ENCODE measurements around the gene KRTAP5-3. TPM values are rescaled to one million over a fixed set of nuclear protein-coding genes. Genes with fewer than 3 reads are reported as not detected.
A peak's percentile ranks its signal among the peaks of the same experiment; 100 is the strongest.

Gene KRTAP5-3
- total and polyA plus RNA-seq, 2 of the 13 experiments (the other 11 are each of a cell fraction or from before 2014, with no cell fraction given) = not detected

- TF ChIP-seq ZNF790 (CRISPR knock-in tag; IDR thresholded peaks at IDR 0.05; ENCODE audit: borderline replicate concordance) (no peak), ZFAT (CRISPR knock-in tag; conservative IDR thresholded peaks at IDR 0.05) (no peak), SSRP1 (CRISPR knock-in tag; IDR thresholded peaks at IDR 0.05) (no peak), GTF2F1 (IDR thresholded peaks at IDR 0.05; ENCODE audit: low read length) (no peak), THRA (CRISPR knock-in tag; IDR thresholded peaks at IDR 0.05; ENCODE audit: borderline replicate concordance) (no peak; the same call in 1 of the 2 replicates), TBX2 (CRISPR knock-in tag; IDR thresholded peaks at IDR 0.05; ENCODE audit: borderline replicate concordance) (no peak), ZBTB39 (CRISPR knock-in tag; IDR thresholded peaks at IDR 0.05) (no peak; the same call in 1 of the 2 replicates), BORCS8-MEF2B (CRISPR knock-in tag; IDR thresholded peaks at IDR 0.05) (peak; percentile 55; the same call in 1 of the 2 replicates), ZNF24 (IDR thresholded peaks at IDR 0.05) (no peak), GMEB1 (CRISPR knock-in tag; IDR thresholded peaks at IDR 0.05; ENCODE audit: borderline replicate concordance) (0 out of 2 replicates have a peak, but pooled peaks have one; percentile 28), CENPT (CRISPR knock-in tag; IDR thresholded peaks at IDR 0.05; ENCODE audit: low read depth) (no peak), ZBTB2 (CRISPR knock-in tag; IDR thresholded peaks at IDR 0.05; ENCODE audit: low read depth) (no peak), MAZ (IDR thresholded peaks at IDR 0.05; ENCODE audit: borderline replicate concordance, low read depth, low read length) (no peak), MAZ (CRISPR knock-in tag; IDR thresholded peaks at IDR 0.05; ENCODE audit: low read depth) (peak; percentile 21; the same call in 1 of the 2 replicates), KLF13 (CRISPR knock-in tag; IDR thresholded peaks at IDR 0.05) (no peak), SIX1 (CRISPR knock-in tag; IDR thresholded peaks at IDR 0.05; ENCODE audit: borderline replicate concordance) (no peak), DNMT3B (CRISPR knock-in tag; conservative IDR thresholded peaks at IDR 0.05) (no peak), MED13 (CRISPR knock-in tag; IDR thresholded peaks at IDR 0.05) (no peak), FOXP1 (IDR thresholded peaks at IDR 0.05) (no peak), FOXP1 (CRISPR knock-in tag; IDR thresholded peaks at IDR 0.05) (no peak), NFYC (CRISPR knock-in tag; IDR thresholded peaks at IDR 0.05) (no peak), ETS1 (CRISPR knock-in tag; IDR thresholded peaks at IDR 0.05) (no peak)
Observed at GRCh38 chr11:1652771-1653540, 44.7 kb upstream of the KRTAP5-3 start (continued).
